ENCODE measurements around the gene RSRC1.

Gene RSRC1

DNA sequence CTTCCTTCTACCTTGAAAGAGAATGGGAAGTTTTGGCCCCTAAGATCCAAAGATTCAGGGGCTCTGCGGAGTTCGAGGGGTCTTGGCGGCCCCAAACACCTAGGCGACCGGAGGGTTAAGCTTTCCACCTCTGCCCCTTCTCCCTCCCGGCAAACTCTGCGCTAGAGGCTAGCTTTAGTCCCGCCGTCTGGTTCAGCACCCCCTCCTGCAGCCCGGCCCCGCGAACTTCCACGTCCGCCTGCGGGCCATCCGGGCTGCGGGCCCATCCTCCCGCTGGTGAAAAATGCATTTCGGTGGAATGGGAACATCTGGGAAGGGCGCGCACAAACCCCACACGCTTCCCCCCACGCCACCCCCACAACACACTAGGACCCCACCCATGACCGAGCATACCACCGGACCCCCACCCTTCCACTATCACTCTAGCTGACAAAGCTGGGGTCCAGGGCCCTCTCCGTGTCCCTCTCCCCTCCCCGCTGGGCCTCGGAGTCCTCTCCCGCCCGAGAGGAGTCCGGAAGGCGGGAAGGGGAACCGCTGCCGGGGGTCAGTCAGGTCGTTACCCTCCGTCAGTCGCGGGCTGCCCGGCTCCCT lies 4.7 kb upstream of the RSRC1 start:
- peak; percentile 76 for DNase-seq (ENCODE audit: low spot score)
- Histone ChIP-seq H3K27ac (peak overlapping the region; percentile 30 to 94), H3K4me3 (peak overlapping the region; percentile 81)
- TF ChIP-seq, protein P1, sequence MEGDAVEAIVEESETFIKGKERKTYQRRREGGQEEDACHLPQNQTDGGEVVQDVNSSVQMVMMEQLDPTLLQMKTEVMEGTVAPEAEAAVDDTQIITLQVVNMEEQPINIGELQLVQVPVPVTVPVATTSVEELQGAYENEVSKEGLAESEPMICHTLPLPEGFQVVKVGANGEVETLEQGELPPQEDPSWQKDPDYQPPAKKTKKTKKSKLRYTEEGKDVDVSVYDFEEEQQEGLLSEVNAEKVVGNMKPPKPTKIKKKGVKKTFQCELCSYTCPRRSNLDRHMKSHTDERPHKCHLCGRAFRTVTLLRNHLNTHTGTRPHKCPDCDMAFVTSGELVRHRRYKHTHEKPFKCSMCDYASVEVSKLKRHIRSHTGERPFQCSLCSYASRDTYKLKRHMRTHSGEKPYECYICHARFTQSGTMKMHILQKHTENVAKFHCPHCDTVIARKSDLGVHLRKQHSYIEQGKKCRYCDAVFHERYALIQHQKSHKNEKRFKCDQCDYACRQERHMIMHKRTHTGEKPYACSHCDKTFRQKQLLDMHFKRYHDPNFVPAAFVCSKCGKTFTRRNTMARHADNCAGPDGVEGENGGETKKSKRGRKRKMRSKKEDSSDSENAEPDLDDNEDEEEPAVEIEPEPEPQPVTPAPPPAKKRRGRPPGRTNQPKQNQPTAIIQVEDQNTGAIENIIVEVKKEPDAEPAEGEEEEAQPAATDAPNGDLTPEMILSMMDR (IDR thresholded peaks at IDR 0.05): no peak

DNA sequence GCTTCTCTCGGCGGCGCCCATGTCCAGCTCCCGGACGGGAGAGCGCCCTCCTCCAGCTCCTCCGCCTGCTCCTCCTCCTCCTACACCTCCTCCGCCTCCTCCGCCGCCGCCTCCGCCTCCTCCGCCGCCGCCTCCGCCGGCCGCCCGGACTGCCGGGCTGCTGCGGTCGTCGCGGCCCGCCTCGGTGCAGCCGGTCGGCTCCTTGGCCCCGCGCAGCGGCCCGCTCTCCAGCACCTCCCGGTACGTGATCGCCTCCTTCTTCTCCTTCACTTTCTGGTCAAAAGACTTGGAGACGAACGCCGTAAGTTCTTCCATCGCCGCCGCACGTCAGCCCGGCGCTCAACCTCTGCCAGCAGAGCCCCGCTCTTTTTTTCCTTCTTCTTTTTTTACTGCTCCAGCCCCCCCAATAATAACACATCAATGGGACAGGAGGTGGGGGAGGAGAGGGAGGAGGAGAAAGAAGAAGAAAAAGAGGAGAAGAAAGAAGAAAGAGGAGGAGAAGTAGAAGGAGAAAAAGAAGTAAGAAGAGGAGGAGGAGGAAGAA lies 4.1 kb upstream of the RSRC1 start:
- Histone ChIP-seq H3K4me3 (peak overlapping the region; percentile 81), H3K27ac (peak overlapping the region; percentile 30 to 94)
- TF ChIP-seq, protein P1 (IDR thresholded peaks at IDR 0.05): no peak
- DNase-seq (ENCODE audit: low spot score): no peak

DNA sequence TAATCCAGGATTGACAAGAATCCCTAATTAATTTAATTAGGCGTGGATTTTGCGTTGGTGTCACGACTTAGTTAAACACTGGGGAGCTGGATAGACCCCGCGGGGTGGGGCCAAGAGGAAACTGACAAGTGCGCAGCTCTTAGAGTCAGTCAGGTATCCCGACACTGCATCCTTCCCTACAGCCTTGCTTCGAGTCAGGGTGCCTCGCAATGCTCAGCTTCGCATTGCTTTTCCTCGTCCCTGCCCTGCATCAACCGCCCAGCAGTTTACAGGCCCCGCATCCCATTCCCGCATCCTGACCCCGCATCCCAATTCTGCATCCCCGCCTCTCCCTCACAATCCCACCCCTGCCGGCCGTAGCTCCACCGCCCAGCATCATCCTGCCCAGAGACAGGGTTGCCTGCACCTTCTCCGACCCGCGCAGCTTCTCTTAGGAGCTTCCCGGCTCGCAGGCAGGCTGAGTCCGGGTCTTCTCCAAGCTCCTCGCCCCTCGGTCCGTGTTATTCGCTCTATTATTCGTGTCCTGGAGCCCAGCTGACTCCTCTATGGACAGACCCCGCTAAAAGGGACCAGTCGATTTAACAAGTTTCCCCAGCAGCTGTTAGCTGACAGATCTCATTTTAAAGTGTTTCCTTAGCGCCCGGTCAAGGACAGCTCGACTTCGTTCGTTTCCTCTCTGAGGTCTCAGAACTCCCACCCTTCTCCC lies 3.0 kb upstream of the RSRC1 start:
- Histone ChIP-seq H3K27ac (peak overlapping the region; percentile 13 to 94), H3K4me3 (peak overlapping the region; percentile 81)
- TF ChIP-seq, protein P1 (IDR thresholded peaks at IDR 0.05): no peak
- peak; percentile 65 for DNase-seq (ENCODE audit: low spot score)

DNA sequence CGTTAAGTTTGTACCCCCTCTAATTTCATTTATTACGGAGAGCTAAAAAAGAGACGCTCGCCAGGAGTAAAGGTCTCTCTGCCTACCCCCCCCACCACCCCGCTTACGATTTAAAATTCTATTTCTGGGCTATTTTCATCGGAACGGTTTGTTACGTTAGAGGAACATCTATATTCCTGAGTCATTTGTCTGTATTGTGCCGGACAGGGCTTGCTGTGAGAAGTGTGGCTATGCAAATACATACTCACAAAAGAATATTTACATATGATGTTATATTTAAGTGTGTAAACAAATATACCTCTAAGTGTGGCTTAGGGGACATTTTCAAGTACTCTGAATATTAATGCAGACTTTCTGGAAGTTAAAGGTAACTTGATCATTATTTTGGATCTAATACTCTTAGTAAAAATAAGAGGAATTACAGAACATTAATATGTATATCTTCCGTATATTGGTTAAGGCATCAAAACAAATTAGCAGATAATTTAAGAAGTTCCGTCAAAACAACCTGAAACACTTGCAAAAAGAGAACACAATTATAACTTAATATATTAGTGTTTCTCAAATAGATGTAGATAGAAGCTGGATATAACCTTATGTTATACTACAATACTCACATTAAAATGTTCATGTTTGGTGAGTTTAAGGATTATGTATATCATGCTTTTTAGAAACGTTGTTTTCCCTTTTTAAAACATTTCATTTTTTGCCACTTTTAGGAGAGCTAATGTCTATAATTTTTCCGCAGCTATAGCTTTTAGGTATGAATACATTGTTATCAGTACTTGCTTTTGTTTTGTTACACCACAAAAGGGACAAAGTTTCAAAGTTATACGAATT lies 2.1 kb upstream of the RSRC1 start:
- no peak for DNase-seq (ENCODE audit: low spot score)
- no peak overlapping the region for H3K27ac ChIP-seq
- TF ChIP-seq, protein P1 (IDR thresholded peaks at IDR 0.05): no peak
- H3K4me3 ChIP-seq: peak overlapping the region; percentile 81

DNA sequence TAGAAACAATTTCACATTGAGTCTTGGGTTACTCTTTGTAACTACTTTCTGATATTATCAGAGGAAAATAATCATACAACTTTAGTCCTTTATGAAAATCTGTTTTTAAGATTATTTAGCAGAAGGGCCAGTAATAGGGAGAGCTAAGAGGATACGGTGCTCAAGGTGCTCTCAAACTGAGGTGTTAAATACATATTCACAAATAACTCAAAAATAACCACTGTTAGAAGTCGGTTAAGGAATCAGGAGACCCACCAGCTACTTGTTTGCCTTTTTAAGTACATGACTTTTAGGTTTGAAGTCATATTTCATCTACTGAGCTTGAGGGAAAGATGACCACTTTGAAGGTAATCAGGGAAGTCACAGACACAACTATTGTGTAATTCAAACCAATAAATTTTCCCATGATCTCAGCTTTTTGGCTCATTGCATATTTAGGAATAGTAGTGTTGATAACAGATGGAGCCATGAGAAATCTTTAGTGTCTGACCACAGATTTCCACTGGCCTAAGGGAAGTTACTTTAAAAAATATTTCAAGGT lies 1.4 kb upstream of the RSRC1 start:
- Histone ChIP-seq H3K27ac (no peak overlapping the region), H3K4me3 (no peak overlapping the region)
- TF ChIP-seq, protein P1 (IDR thresholded peaks at IDR 0.05): no peak
- no peak for DNase-seq (ENCODE audit: low spot score)

DNA sequence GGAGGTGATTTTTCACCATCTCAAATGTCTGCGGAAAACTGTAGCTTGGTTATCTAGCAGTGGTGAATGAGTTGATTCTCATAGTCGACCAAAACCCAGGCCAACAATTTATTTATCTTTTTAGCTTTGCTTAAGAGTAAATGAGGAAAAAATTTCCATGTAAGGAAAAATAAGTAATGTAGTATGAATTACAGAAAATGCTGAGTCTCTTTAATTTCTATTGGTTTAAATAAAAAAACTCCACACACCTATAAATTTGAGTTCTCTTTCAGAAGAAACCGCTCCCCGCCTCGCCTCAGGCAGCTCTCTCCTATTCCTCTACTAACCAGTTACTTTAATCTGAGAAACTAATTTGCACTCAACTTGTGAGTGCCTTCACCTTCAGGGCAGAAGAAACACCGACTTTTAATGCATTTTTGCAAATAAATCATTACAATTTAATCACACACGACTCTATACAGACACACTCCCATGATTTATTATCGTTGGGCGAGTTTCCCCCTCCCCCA lies 540 bp upstream of the RSRC1 start:
- peak overlapping the region in 1 of 2 donors; percentile 80 for H3K27ac ChIP-seq
- TF ChIP-seq, protein P1 (IDR thresholded peaks at IDR 0.05): no peak
- no peak for DNase-seq (ENCODE audit: low spot score)
- H3K4me3 ChIP-seq: peak overlapping the region; percentile 75
